Fibroblast of pulmonary artery (primary cell): ENCODE results near the gene FBXO7.

ENCODE experiments used
- DNase-seq: peaks from one replicate; pipeline ENCODE4 v3.0.0-alpha.2; 2010; ENCODE audit warnings: low read depth
- H3K4me3 ChIP-seq: replicated peaks from 2 replicates; pipeline ENCODE4 v1.5.1; 2011; ENCODE audit warnings: low read depth, mild to moderate bottlenecking, control low read depth, low read length, moderate library complexity
- CTCF ChIP-seq: IDR thresholded peaks from 2 replicates; pipeline ENCODE4 v1.5.1; 2011; ENCODE audit warnings: mild to moderate bottlenecking, control low read depth, low read length, inconsistent platforms; ENCODE audit errors: missing control alignments

FBXO7 gene

GRCh38 chr22:32474635-32475467 is at the start of gene FBXO7:
Gene FBXO7 (plus strand): TSS chr22:32474811. CDS start chr22:32475003, 192 bp downstream.
- TF ChIP-seq CTCF, result peak; percentile 12
- DNase-seq, result peak; percentile 94
- H3K4me3 ChIP-seq, result peak within 1 kb of the TSS; percentile 78

- H3K4me3 ChIP-seq, result no peak overlapping the region
- no peak for TF ChIP-seq CTCF
- DNase-seq, result no peak
Observed at GRCh38 chr22:32426881-32427280, 47.7 kb upstream of the FBXO7 start.

GRCh38 chr22:32430352-32430751 is 44.3 kb upstream of the FBXO7 start:
- no peak overlapping the region for H3K4me3 ChIP-seq
- TF ChIP-seq CTCF, result no peak
- no peak for DNase-seq

- TF ChIP-seq CTCF, result peak; percentile 11
- H3K4me3 ChIP-seq, result no peak overlapping the region
- DNase-seq, result peak; percentile 4
Observed at GRCh38 chr22:32444068-32444467, 30.5 kb upstream of the FBXO7 start.

- DNase-seq, result no peak
- TF ChIP-seq CTCF, result no peak
- no peak overlapping the region for H3K4me3 ChIP-seq
Observed at GRCh38 chr22:32446321-32446720, 28.3 kb upstream of the FBXO7 start.

GRCh38 chr22:32448980-32449379 is 25.6 kb upstream of the FBXO7 start:
- DNase-seq, result no peak
- no peak for TF ChIP-seq CTCF
- no peak overlapping the region for H3K4me3 ChIP-seq

GRCh38 chr22:32457031-32457430 is 17.6 kb upstream of the FBXO7 start:
- no peak for DNase-seq
- H3K4me3 ChIP-seq, result no peak overlapping the region
- TF ChIP-seq CTCF, result no peak
